Vagina (tissue), 2 donors: ENCODE results near the gene DNAJC2. TPM values are rescaled to one million over a fixed set of nuclear protein-coding genes. Genes with fewer than 3 reads are reported as not detected.

Experiments used
- DNase-seq, 2 donors: peaks; one replicate each; pipeline ENCODE4 v3.0.0-alpha.2; 2017; ENCODE audit errors: extremely low spot score in 2 of 2
- H3K27ac ChIP-seq: fragments of 200-600 bp; sonication (generic); one replicate; pipeline ENCODE4 v1.5.1; 2019
- H3K27me3 ChIP-seq: fragments of 200-600 bp; sonication (generic); one replicate; pipeline ENCODE4 v1.5.1; 2019
- H3K36me3 ChIP-seq, 2 donors: fragments of 200-600 bp; sonication (generic); one replicate each; pipeline ENCODE4 v1.5.1; 2017 to 2019
- H3K4me1 ChIP-seq: fragments of 200-600 bp; sonication (generic); one replicate; pipeline ENCODE4 v1.5.1; 2019
- H3K4me3 ChIP-seq, 2 donors: fragments of 200-600 bp; sonication (generic); 1 replicate in 1 of 2; 2 replicates in 1 of 2; pipeline ENCODE4 v1.5.1; 2016 to 2019
- H3K9me3 ChIP-seq: fragments of 200-600 bp; sonication (generic); one replicate; pipeline ENCODE4 v1.5.1; 2019
- POLR2A ChIP-seq, 2 donors: fragments of 450-650 bp; IDR thresholded peaks; one replicate each; pipeline ENCODE4 v1.6.1; 2017; ENCODE audit warnings: antibody characterized with exemption in 2 of 2, mild to moderate bottlenecking in 2 of 2, moderate library complexity in 2 of 2
- POLR2AphosphoS5 ChIP-seq, 2 donors: sonication (generic); formaldehyde crosslinking; IDR thresholded peaks; one replicate each; pipeline ENCODE4 v1.9.0; 2017; ENCODE audit warnings: antibody characterized with exemption in 2 of 2, mild to moderate bottlenecking in 2 of 2, low read depth in 1 of 2; ENCODE audit not compliant: insufficient read depth in 1 of 2
- intact Hi-C: fragments of 100-400 bp; cut with DNase I; formaldehyde crosslinking; loops from one replicate; pipeline ENCODE4 v1.15.1; 2023
- total RNA-seq: library from RNA; depleted of rRNA; stranded (reverse); fragments of >200 nt; gene quantifications from one replicate; pipeline ENCODE4 v1.2.3, GENCODE V29; 2016
- TF ChIP-seq, protein P1 (sequence below), 3 experiments: fragments of 450-650 bp in 2 of 3; fragments of 200-600 bp in 1 of 3; sonication (generic) in 1 of 3; IDR thresholded peaks; one replicate each; pipeline ENCODE4 v1.5.1; 2017 to 2019; ENCODE audit warnings: antibody characterized with exemption in 3 of 3, mild to moderate bottlenecking in 2 of 3, moderate library complexity in 2 of 3

DNAJC2 gene
- total RNA-seq, 1 donor from 2014 or later = 12.0 TPM

DNA sequence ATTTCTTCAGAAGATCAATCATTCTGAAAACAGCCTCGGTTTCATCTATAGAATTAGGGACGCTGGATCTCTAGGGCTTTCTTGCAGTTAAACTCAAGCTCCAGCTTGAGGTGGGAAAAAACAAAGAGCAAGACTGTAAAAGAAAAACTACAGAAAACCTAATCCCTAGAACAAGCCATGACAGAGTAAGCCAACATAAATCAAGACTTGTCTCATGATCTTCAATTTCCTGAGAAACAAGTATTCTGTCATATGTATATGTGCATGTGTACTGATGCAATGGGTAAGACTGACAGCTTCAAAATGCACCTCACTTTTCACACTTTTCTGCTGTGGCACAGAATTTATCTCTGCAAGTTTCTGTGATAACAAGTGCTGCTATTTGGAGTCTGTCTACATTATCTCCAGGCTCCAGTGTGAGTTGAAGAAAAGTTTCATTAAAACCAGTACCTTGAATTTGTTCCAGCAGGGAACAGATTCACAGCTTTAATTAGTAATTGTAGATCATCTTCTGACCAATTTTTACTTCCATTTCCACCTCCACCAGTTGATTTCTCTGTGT, 28.1 kb downstream of the DNAJC2 start:
- no peak overlapping the region for H3K27ac ChIP-seq
- no peaks in the 10 kb centered on the region for H3K9me3 ChIP-seq
- H3K27me3 ChIP-seq = no peaks in the 10 kb centered on the region
- DNase-seq = no peak
- intact Hi-C loops = no loop called here
- no peaks in the 10 kb centered on the region for H3K4me1 ChIP-seq
- TF ChIP-seq POLR2AphosphoS5 (IDR thresholded peaks at IDR 0.05; ENCODE audit: insufficient read depth in 1 of 2, low read depth in 1 of 2) (no peak), POLR2A (IDR thresholded peaks at IDR 0.05) (no peak)
- TF ChIP-seq, protein P1, sequence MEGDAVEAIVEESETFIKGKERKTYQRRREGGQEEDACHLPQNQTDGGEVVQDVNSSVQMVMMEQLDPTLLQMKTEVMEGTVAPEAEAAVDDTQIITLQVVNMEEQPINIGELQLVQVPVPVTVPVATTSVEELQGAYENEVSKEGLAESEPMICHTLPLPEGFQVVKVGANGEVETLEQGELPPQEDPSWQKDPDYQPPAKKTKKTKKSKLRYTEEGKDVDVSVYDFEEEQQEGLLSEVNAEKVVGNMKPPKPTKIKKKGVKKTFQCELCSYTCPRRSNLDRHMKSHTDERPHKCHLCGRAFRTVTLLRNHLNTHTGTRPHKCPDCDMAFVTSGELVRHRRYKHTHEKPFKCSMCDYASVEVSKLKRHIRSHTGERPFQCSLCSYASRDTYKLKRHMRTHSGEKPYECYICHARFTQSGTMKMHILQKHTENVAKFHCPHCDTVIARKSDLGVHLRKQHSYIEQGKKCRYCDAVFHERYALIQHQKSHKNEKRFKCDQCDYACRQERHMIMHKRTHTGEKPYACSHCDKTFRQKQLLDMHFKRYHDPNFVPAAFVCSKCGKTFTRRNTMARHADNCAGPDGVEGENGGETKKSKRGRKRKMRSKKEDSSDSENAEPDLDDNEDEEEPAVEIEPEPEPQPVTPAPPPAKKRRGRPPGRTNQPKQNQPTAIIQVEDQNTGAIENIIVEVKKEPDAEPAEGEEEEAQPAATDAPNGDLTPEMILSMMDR (IDR thresholded peaks at IDR 0.05) = no peak
- H3K36me3 ChIP-seq = peaks cover 0 to 77% of the 10 kb centered on the region in 2 donors
- no peak overlapping the region for H3K4me3 ChIP-seq

DNA sequence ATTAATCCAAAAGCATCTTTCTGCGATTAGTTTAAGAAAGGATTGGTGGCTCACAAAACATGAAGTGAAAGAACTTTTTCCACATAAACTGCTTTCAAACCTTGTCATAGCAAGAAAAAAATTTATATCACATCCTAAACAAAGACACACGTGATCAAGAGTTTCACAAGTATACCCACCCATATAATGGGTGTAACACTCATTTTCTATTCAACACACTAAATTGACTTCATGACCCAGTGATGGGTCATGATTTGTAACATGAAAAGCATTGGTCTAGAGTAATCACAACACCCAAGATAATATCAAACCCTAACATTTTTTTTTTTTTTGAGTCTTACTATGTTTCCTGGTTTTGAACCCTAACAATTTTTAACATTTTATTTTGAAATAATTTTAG, 29.7 kb downstream of the DNAJC2 start:
- H3K4me3 ChIP-seq = no peak overlapping the region
- no peaks in the 10 kb centered on the region for H3K27me3 ChIP-seq
- no peak for DNase-seq
- peaks cover 0 to 77% of the 10 kb centered on the region in 2 donors for H3K36me3 ChIP-seq
- intact Hi-C loops = no loop called here
- no peak overlapping the region for H3K27ac ChIP-seq
- no peaks in the 10 kb centered on the region for H3K9me3 ChIP-seq
- TF ChIP-seq POLR2AphosphoS5 (IDR thresholded peaks at IDR 0.05; ENCODE audit: insufficient read depth in 1 of 2, low read depth in 1 of 2) = no peak
- TF ChIP-seq POLR2A (IDR thresholded peaks at IDR 0.05) = no peak
- TF ChIP-seq, protein P1 (IDR thresholded peaks at IDR 0.05) = no peak
- no peaks in the 10 kb centered on the region for H3K4me1 ChIP-seq

DNA sequence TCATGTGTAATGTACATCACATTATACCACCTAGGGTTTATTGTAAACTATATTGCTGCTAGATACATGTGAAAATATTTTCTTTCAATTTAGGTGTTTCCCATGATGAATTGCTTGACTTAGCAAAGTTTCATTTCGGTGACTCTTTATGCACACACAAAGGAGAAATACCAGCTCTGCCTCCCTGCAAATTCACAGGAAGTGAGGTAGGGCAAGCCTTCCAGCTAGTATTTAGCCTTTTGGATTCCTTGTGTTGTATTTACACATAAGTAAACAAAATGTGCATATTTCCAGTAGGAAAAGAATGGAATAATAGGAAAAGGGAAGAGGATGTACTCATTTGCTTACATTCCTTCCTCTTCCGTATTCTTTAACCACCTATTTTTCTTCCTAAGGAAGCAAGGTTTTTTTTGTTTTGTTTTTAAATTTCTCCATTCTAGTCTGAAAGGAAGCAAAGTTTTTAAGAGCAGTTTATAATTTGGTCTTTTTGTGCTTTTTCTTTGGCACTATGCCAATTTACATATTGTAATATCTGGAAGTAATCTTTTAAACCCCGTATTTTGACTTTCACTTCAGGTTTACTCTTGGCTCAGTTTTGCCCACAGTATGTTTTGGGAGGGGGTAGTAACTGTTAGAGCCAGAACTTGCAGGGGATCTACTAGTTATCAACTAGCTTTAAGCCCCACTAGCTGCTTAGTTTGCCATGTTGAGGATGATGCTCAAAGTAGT, 36.9 kb downstream of the DNAJC2 start:
- intact Hi-C loops = no loop called here
- H3K27ac ChIP-seq = no peak overlapping the region
- no peak overlapping the region for H3K4me3 ChIP-seq
- peaks cover 0 to 82% of the 10 kb centered on the region in 2 donors for H3K36me3 ChIP-seq
- DNase-seq = no peak
- H3K4me1 ChIP-seq = no peaks in the 10 kb centered on the region
- no peaks in the 10 kb centered on the region for H3K9me3 ChIP-seq
- no peak for TF ChIP-seq POLR2A (IDR thresholded peaks at IDR 0.05)
- no peaks in the 10 kb centered on the region for H3K27me3 ChIP-seq

- no peaks in the 10 kb centered on the region for H3K9me3 ChIP-seq
- intact Hi-C loops = no loop called here
- DNase-seq = no peak
- H3K4me3 ChIP-seq = no peak overlapping the region
- H3K4me1 ChIP-seq = peaks cover 21% of the 10 kb centered on the region
- TF ChIP-seq POLR2AphosphoS5 (IDR thresholded peaks at IDR 0.05; ENCODE audit: insufficient read depth in 1 of 2, low read depth in 1 of 2) (no peak), POLR2A (IDR thresholded peaks at IDR 0.05) (no peak)
- TF ChIP-seq, protein P1 (IDR thresholded peaks at IDR 0.05) = no peak
- H3K27ac ChIP-seq = no peak overlapping the region
- H3K36me3 ChIP-seq = peaks cover 0 to 57% of the 10 kb centered on the region in 2 donors
- no peaks in the 10 kb centered on the region for H3K27me3 ChIP-seq
These were observed 43.1 kb downstream of the DNAJC2 start for GRCh38 chr7:103301441-103301840.

- Histone ChIP-seq H3K4me3 (no peak overlapping the region), H3K9me3 (no peaks in the 10 kb centered on the region), H3K27me3 (no peaks in the 10 kb centered on the region), H3K27ac (no peak overlapping the region), H3K4me1 (peaks cover 21% of the 10 kb centered on the region), H3K36me3 (peaks cover 0 to 49% of the 10 kb centered on the region in 2 donors)
- DNase-seq = no peak
- no peak for TF ChIP-seq POLR2A (IDR thresholded peaks at IDR 0.05)
- no peak for TF ChIP-seq POLR2AphosphoS5 (IDR thresholded peaks at IDR 0.05; ENCODE audit: insufficient read depth in 1 of 2, low read depth in 1 of 2)
- TF ChIP-seq, protein P1 (IDR thresholded peaks at IDR 0.05) = no peak
- intact Hi-C loops = no loop called here
These were observed 44.9 kb downstream of the DNAJC2 start for GRCh38 chr7:103299660-103300059.
